Activated CD8-positive, alpha-beta T cell treated with anti-CD3 and anti-CD28 coated beads, Interleukin-2, amount 10 ng/mL, durations not matched to agents 7 days and 5 days (primary cell): ENCODE results near the gene DNMT3A. TPM values are rescaled to one million over a fixed set of nuclear protein-coding genes. Genes with fewer than 3 reads are reported as not detected.

Source experiments
- ATAC-seq: fragments of 150-1000 bp; cut with Tn5 transposase; one replicate; pipeline ENCODE4 v1.10.0; 2021; ENCODE audit warnings: moderate library complexity
- CTCF ChIA-PET: fragments of 350-600 bp; sonication (Branson Sonifier 250); formaldehyde crosslinking; loops from one replicate; lab custom pipeline; 2021; ENCODE audit warnings: antibody characterized with exemption; lab: Charles Lee
- POLR2A ChIA-PET: fragments of 350-600 bp; sonication (Branson Sonifier 250); formaldehyde crosslinking; loops from one replicate; lab custom pipeline; 2021; ENCODE audit warnings: antibody characterized with exemption; lab: Charles Lee
- DNase-seq: peaks from one replicate; pipeline ENCODE4 v3.0.0-alpha.2; 2020
- H3K27ac Mint-ChIP-seq: one replicate; pipeline ENCODE4 v1.8.0; 2021; ENCODE audit warnings: mild to moderate bottlenecking, mixed read lengths
- H3K27me3 Mint-ChIP-seq: one replicate; pipeline ENCODE4 v1.8.0; 2021; ENCODE audit warnings: low read depth, mixed read lengths
- H3K36me3 Mint-ChIP-seq: one replicate; pipeline ENCODE4 v1.8.0; 2021; ENCODE audit warnings: low read depth, mixed read lengths
- H3K4me1 Mint-ChIP-seq: one replicate; pipeline ENCODE4 v1.8.0; 2021; ENCODE audit warnings: low read depth, mixed read lengths
- H3K4me3 Mint-ChIP-seq: one replicate; pipeline ENCODE4 v1.8.0; 2021; ENCODE audit warnings: mild to moderate bottlenecking, mixed read lengths
- H3K9me3 Mint-ChIP-seq: one replicate; pipeline ENCODE4 v1.8.0; 2022; ENCODE audit warnings: mixed read lengths; ENCODE audit not compliant: insufficient read depth
- total RNA-seq, 2 experiments: library from RNA; stranded (reverse); gene quantifications; one replicate each; pipeline ENCODE4 v1.2.3, GENCODE V29; 2021

Gene DNMT3A
- total RNA-seq, 2 experiments from 2014 or later, result 76.4 to 79.8 TPM

DNA sequence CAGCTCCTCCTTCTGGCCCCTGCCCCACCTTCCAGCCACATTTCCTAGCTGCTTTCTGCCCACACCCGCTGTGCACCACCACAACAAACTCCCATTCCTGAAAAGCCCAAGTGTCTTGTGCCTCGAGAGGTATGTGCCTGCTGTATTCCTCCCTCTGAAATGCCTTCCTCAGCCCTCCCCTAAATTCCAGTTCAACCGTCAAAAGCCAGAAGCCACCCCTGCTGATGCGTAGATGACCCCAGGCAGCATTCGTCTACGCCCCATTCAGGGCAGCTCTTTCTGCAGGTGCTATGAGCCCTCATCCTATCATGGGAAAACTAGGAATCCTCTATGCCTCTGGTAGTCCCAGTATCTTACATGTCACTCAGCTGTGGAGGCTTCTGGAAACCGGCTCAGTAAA lies 71.7 kb downstream of the DNMT3A start:
- no peak overlapping the region for H3K4me3 Mint-ChIP-seq
- H3K27ac Mint-ChIP-seq, result peak overlapping the region; percentile 20
- ChIA-PET POLR2A (interaction anchor here (1.0 to 1.1 kb wide), 2 partner anchors 18 to 30 kb away, joined by 3 to 4 read pairs; no protein-coding TSS in a partner anchor), CTCF (no interaction called here)
- DNase-seq (no peak), ATAC-seq (no peak)
- H3K9me3 Mint-ChIP-seq, result no peaks in the 10 kb centered on the region
- peaks cover 37% of the 10 kb centered on the region for H3K4me1 Mint-ChIP-seq
- peaks cover 73% of the 10 kb centered on the region for H3K36me3 Mint-ChIP-seq
- H3K27me3 Mint-ChIP-seq, result no peaks in the 10 kb centered on the region

DNA sequence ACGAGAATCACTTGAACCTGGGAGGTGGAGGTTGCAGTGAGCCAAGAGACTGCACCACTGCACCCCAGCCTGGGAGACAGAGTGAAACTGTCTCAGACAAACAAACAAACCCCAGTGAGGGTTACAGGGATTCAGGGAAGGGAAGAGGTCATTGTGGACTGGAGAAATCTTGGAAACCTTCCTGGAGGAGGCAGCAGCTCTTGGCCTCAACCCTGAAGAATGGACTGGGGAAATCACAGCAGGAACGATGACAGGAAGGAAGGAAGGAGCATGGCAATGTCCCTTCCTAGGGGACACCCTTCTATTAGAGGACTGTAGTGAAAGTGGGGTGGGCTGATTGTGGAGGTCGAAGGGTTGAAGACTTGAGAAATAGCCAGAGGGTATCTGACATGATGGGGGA lies 72.5 kb downstream of the DNMT3A start:
- ChIA-PET CTCF (no interaction called here), POLR2A (interaction anchor here (1.0 kb wide), 1 partner anchor 17 kb away, joined by 4 read pairs; no protein-coding TSS in a partner anchor)
- Mint-ChIP-seq H3K36me3 (peaks cover 72% of the 10 kb centered on the region), H3K9me3 (no peaks in the 10 kb centered on the region), H3K27ac (peak overlapping the region; percentile 70), H3K4me1 (peaks cover 29% of the 10 kb centered on the region), H3K4me3 (no peak overlapping the region), H3K27me3 (no peaks in the 10 kb centered on the region)
- ATAC-seq (no peak), DNase-seq (no peak)

DNA sequence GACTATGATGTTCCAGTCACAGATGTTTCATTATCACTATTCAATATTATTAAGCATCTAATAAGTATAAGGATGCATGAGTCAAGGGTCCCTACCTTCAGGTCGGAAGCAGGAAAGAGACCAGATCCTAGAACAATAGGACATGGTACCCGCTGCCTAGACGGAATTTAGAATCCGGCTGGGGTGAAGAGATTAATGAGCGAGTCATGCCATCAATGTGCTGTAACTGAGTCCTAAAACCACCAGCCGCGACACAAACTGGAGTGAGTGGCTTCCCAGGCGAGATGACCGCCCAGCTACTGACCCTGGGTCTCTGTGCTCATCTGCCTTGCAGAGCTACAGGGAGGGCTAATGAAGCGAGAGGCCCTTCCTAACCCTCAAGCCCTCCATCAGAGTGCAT lies 73.6 kb downstream of the DNMT3A start:
- ATAC-seq (no peak), DNase-seq (no peak)
- H3K27me3 Mint-ChIP-seq, result no peaks in the 10 kb centered on the region
- peaks cover 18% of the 10 kb centered on the region for H3K4me1 Mint-ChIP-seq
- no peak overlapping the region for H3K27ac Mint-ChIP-seq
- no peaks in the 10 kb centered on the region for H3K9me3 Mint-ChIP-seq
- ChIA-PET CTCF (interaction anchor here (0.6 to 3.9 kb wide), 3 partner anchors 9 to 681 kb away, joined by 3 to 15 read pairs (median 4); no protein-coding TSS in a partner anchor), POLR2A (interaction anchor here (1.3 kb wide), 1 partner anchor 10 kb away, joined by 4 read pairs; no protein-coding TSS in a partner anchor)
- H3K36me3 Mint-ChIP-seq, result peaks cover 66% of the 10 kb centered on the region
- no peak overlapping the region for H3K4me3 Mint-ChIP-seq

DNA sequence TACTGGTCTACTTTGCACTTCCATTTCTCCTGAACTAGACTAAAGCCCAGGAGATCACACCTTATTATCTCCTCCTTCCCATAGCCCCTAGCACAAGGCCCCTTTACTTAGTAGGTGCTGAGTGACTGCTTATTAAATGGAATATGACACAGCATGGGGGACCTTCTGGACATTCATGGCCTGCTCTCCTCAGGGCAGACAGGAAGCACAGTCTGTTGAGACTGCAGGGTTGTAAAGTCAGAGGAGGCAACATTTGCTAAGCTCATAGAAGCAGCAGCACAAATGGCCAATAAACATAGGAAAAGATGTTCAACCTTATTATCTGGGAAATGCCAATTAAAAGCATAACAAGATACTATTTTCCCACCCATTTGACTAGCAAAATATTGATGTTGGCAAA lies 75.3 kb downstream of the DNMT3A start:
- H3K36me3 Mint-ChIP-seq, result peaks cover 61% of the 10 kb centered on the region
- POLR2A ChIA-PET, result interaction anchor here (2.1 kb wide), 1 partner anchor 11 kb away, joined by 8 read pairs; no protein-coding TSS in a partner anchor

DNA sequence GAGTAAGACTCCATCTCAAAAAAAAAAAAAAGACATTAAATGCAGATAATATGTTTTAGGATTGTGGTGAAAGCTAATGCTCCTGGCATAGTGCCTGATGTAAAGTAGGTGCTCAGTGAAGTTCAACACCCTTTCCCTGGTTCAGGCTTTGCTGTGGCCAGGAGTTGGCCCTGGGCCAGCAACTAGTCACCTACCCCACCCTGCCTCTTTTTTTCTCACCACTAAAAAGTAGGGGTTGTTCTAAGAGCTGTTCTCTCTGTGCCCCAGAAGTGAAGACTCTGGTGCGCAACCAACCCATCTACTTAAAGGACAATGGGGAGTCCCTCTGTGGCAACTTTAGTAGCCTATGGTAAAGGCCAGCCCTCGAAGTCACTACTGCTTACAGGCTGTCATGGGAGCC lies 75.9 kb downstream of the DNMT3A start:
- CTCF ChIA-PET, result interaction anchor here (1.5 to 3.9 kb wide), 2 partner anchors 11 kb away, joined by 4 to 15 read pairs; no protein-coding TSS in a partner anchor
- ATAC-seq (no peak), DNase-seq (no peak)
- no peak overlapping the region for H3K4me3 Mint-ChIP-seq
- peaks cover 15% of the 10 kb centered on the region for H3K4me1 Mint-ChIP-seq
- H3K9me3 Mint-ChIP-seq, result no peaks in the 10 kb centered on the region
- POLR2A ChIA-PET, result interaction anchor here (2.1 kb wide), 1 partner anchor 11 kb away, joined by 8 read pairs; no protein-coding TSS in a partner anchor
- H3K27me3 Mint-ChIP-seq, result no peaks in the 10 kb centered on the region
- H3K27ac Mint-ChIP-seq, result no peak overlapping the region
- H3K36me3 Mint-ChIP-seq, result peaks cover 56% of the 10 kb centered on the region

More for the DNA sequence above, 75.3 kb downstream of the DNMT3A start:
- H3K27me3 Mint-ChIP-seq, result no peaks in the 10 kb centered on the region
- H3K27ac Mint-ChIP-seq, result peak overlapping the region; percentile 61
- no peaks in the 10 kb centered on the region for H3K9me3 Mint-ChIP-seq
- no peak for DNase-seq
- no peak overlapping the region for H3K4me3 Mint-ChIP-seq
- peaks cover 15% of the 10 kb centered on the region for H3K4me1 Mint-ChIP-seq
- CTCF ChIA-PET, result interaction anchor here (1.5 to 3.9 kb wide), 2 partner anchors 10 to 11 kb away, joined by 4 to 15 read pairs; no protein-coding TSS in a partner anchor
- ATAC-seq, result no peak

DNA sequence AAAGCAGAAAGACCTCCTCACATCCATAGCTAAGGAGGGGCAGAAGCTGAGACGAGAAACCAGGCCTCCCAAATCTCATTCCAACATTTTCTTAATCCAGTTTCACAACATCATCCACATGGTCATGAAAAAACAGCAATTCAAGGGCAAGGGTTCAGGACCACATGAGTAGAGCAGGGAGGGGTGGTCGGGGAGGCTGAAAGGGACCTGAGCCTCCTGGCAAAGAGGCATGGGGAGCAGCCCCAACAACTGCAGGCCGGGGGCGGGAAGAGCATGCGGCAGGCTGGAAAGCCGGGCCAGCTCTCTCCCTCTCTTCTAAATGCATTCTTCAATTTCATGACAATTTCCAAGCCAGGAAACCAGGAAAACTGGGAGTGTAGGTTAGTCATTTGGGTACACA lies 76.7 kb downstream of the DNMT3A start:
- no peak overlapping the region for H3K27ac Mint-ChIP-seq
- DNase-seq, result no peak
- H3K9me3 Mint-ChIP-seq, result no peaks in the 10 kb centered on the region
- H3K4me1 Mint-ChIP-seq, result peaks cover 22% of the 10 kb centered on the region
- POLR2A ChIA-PET, result no interaction called here
- H3K36me3 Mint-ChIP-seq, result peaks cover 55% of the 10 kb centered on the region
- H3K27me3 Mint-ChIP-seq, result no peaks in the 10 kb centered on the region
- ATAC-seq, result no peak
- CTCF ChIA-PET, result interaction anchor here (3.9 kb wide), 1 partner anchor 12 kb away, joined by 15 read pairs; no protein-coding TSS in a partner anchor
- H3K4me3 Mint-ChIP-seq, result no peak overlapping the region

DNA sequence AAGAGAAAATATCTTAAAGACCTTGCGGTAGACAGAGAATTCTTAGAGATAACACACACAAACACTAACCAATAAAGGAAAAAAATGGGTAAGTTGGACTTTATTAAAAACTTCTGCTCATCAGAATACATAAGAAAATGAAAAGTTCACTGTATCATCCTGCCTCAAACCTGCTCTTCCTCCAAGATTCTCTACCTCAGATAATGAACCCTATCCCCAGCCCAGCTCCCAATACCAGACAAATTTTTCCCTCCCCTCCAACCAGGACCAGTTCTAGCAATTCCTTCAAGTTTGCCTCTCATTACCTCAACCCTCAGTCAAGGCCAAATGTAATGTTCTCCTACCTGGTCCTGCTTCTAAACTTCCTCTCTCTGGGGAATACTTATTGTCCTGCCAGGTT lies 79.4 kb downstream of the DNMT3A start:
- ATAC-seq, result no peak
- Mint-ChIP-seq H3K4me3 (no peak overlapping the region), H3K27ac (peak overlapping the region; percentile 39), H3K36me3 (peaks cover 36% of the 10 kb centered on the region), H3K9me3 (no peaks in the 10 kb centered on the region), H3K27me3 (no peaks in the 10 kb centered on the region), H3K4me1 (peaks cover 33% of the 10 kb centered on the region)
- POLR2A ChIA-PET, result no interaction called here
- CTCF ChIA-PET, result interaction anchor here (0.8 to 1.3 kb wide), 2 partner anchors 16 to 305 kb away, joined by 3 read pairs; no protein-coding TSS in a partner anchor
- no peak for DNase-seq

DNA sequence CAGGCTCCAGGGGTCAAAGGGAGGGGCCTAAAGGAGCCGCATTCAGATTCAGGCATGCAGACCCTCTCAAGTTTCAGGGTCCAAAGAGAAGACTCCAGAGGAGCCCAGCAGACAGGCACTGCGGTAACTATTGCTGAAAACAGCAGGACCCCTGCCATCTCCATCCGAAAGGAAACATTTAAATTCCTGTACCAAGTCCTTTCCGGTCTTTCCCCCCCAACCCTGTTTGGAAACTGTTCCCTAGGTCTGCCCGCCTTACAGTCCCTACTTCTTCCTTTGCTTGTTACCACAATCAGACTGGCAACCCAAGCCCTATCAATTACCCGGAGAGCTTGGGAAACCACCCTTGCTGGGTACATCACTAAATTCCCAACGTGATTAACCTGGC lies 82.0 kb downstream of the DNMT3A start:
- H3K4me1 Mint-ChIP-seq, result peaks cover 22% of the 10 kb centered on the region
- no peak overlapping the region for H3K27ac Mint-ChIP-seq
- ATAC-seq (no peak), DNase-seq (no peak)
- ChIA-PET POLR2A (interaction anchor here (1.3 kb wide), 1 partner anchor 14 kb away, joined by 5 read pairs; no protein-coding TSS in a partner anchor), CTCF (interaction anchor here (1.4 kb wide), 1 partner anchor 64 kb away, joined by 3 read pairs; no protein-coding TSS in a partner anchor)
- H3K27me3 Mint-ChIP-seq, result no peaks in the 10 kb centered on the region
- H3K36me3 Mint-ChIP-seq, result peaks cover 31% of the 10 kb centered on the region
- H3K9me3 Mint-ChIP-seq, result no peaks in the 10 kb centered on the region
- H3K4me3 Mint-ChIP-seq, result no peak overlapping the region

DNA sequence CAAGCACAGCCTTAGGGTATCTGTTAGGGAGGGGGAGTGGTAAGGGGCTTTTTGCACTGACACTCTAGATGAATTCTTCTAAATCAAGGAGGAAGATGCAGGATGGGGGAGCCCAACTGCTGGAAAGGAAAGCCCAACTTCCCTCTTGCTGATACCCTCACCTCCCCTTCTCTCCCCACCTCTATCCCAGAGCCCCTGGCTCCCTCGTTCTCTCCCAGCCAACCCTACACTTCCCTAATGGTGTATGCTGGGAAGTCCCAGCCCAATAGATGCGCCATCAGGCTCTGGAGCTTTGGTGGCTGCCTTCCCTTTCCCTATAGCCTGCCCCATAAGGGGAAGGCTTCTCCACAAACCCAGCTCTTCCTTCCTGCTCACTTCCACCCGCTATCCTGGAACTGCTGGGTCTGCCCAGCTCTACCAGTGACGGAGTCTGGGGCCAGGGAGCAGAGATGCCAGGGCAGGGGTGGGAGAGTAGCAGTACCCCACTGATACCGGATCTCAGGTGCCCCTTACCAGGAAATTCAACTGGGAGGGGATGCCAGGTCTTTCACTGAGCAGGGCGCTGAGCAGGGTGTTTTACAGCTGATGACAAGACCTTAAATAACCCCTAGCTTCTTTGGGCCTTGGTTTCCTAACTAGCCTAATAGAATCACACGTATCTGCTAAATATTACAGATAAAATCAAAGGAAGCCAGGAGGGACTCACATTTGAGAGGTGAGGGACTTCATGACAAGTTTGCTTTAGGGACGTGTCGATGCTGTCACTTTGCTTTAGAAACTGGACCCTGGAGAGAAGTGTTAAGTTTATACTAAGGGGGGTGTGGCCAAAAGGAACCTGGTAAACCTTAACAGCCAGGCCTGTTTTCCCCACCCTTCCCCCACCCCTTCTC lies 82.6 kb downstream of the DNMT3A start:
- ATAC-seq, result no peak
- H3K9me3 Mint-ChIP-seq, result no peaks in the 10 kb centered on the region
- POLR2A ChIA-PET, result no interaction called here
- peaks cover 34% of the 10 kb centered on the region for H3K36me3 Mint-ChIP-seq
- CTCF ChIA-PET, result interaction anchor here (0.9 to 1.2 kb wide), 3 partner anchors 12 to 30 kb away, joined by 3 read pairs; no protein-coding TSS in a partner anchor
- no peak for DNase-seq
- H3K27ac Mint-ChIP-seq, result no peak overlapping the region
- no peak overlapping the region for H3K4me3 Mint-ChIP-seq
- H3K27me3 Mint-ChIP-seq, result no peaks in the 10 kb centered on the region
- H3K4me1 Mint-ChIP-seq, result peaks cover 22% of the 10 kb centered on the region

DNA sequence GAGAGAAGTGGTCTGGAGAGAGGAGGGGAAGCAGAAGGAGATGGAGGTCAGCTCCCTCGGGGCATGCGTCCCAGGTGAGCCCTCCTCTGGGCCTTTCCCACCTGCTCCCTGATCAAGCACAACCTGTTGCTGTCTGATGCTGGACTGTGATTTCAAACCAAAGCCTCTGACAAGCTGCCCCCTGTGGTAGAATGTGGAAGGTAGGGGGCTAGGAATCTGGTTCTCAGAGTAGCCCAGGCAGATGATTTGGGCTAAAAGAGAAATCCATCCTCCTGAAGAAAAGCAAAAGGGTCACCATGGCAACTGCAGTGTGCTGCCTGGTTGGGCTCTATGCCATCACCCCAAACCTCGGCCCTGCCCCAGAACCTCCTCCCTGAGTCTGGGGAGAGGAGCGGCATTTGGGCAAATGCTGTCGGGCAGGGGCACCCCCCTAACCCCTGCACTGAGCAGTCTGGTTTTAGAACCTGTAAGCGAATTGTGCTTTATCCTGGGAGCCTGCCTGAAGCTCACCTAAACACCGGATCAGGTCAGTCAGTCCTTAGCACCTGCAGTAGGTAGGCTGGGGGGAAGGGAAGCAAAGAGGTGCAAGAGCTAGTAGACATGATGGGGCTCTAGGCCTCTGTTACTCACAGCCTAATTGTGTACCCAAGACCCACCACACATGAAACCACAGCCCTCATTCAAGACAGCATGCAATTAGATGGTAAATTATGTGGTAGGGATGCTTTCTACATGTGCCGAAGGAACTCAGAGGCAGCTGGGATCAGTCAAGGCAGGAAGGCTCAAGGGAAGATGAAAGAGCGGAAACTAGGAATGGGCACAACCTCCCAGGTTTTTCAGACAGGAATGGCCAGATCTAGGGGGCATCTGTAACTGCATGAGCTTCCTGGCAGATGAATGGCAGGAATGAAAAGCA lies 83.5 kb downstream of the DNMT3A start:
- ATAC-seq, result peak; percentile 32
- peak overlapping the region; percentile 3 for H3K27ac Mint-ChIP-seq

DNA sequence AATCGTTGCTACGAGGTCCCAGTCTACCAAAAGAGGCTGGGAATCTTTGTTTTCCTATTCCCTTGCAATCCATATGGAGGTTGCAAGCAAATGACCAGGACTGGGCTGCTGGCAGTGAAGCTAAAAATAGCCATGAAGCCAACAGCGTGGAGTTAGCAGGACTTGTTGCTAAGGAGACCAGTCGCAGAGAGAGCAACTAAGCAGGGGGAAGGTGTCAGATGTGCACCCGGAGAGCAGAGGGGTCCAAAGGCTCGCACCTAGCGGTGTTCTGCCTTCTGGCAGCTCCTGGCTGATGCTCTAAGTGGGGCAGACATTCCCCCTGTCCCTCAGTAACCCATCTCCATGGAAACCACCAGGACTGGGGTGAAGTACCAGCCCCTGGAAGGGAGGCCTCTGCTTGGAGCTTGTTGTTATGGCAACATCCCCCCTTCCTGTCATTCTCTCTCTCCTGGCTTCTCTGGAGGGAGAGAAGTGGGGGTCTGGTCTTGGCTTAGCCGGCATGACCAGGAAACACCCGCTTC lies 84.6 kb downstream of the DNMT3A start:
- POLR2A ChIA-PET, result no interaction called here

More for the DNA sequence above, 83.5 kb downstream of the DNMT3A start:
- no peak overlapping the region for H3K4me3 Mint-ChIP-seq
- ChIA-PET POLR2A (no interaction called here), CTCF (interaction anchor here (0.9 to 1.2 kb wide), 4 partner anchors 12 to 32 kb away, joined by 3 read pairs; no protein-coding TSS in a partner anchor)
- peaks cover 37% of the 10 kb centered on the region for H3K36me3 Mint-ChIP-seq
- H3K4me1 Mint-ChIP-seq, result peaks cover 24% of the 10 kb centered on the region
- no peaks in the 10 kb centered on the region for H3K27me3 Mint-ChIP-seq
- no peak for DNase-seq
- H3K9me3 Mint-ChIP-seq, result no peaks in the 10 kb centered on the region

More for the DNA sequence above, 84.6 kb downstream of the DNMT3A start:
- peaks cover 34% of the 10 kb centered on the region for H3K36me3 Mint-ChIP-seq
- no peaks in the 10 kb centered on the region for H3K9me3 Mint-ChIP-seq
- H3K27ac Mint-ChIP-seq, result no peak overlapping the region
- H3K27me3 Mint-ChIP-seq, result no peaks in the 10 kb centered on the region
- DNase-seq (no peak), ATAC-seq (no peak)
- H3K4me1 Mint-ChIP-seq, result peaks cover 27% of the 10 kb centered on the region
- CTCF ChIA-PET, result no interaction called here
- no peak overlapping the region for H3K4me3 Mint-ChIP-seq
